Duodenal mucosa (tissue), 2 donors: ENCODE results near the gene FBXO38.

ENCODE experiments used
- H3K27ac ChIP-seq: one replicate; pipeline ENCODE4 v1.7.0; 2013; ENCODE audit warnings: low read depth, low read length
- H3K27me3 ChIP-seq, 2 donors: one replicate each; pipeline ENCODE4 v1.7.0; 2013; ENCODE audit warnings: low read length in 2 of 2, control low read depth in 1 of 2; ENCODE audit not compliant: insufficient read depth in 2 of 2, control insufficient read depth in 1 of 2
- H3K36me3 ChIP-seq, 2 donors: one replicate each; pipeline ENCODE4 v1.7.0; 2013; ENCODE audit warnings: low read length in 2 of 2, control low read depth in 1 of 2; ENCODE audit not compliant: insufficient read depth in 2 of 2, control insufficient read depth in 1 of 2
- H3K4me1 ChIP-seq, 2 donors: one replicate each; pipeline ENCODE4 v1.7.0; 2013; ENCODE audit warnings: low read length in 2 of 2, control low read depth in 1 of 2; ENCODE audit not compliant: insufficient read depth in 2 of 2, control insufficient read depth in 1 of 2
- H3K4me3 ChIP-seq, 2 donors: one replicate each; pipeline ENCODE4 v1.7.0; 2013; ENCODE audit warnings: low read length in 2 of 2, low read depth in 1 of 2
- H3K9ac ChIP-seq, 2 donors: one replicate each; pipeline ENCODE4 v1.7.0; 2013; ENCODE audit warnings: low read length in 2 of 2, low read depth in 1 of 2
- H3K9me3 ChIP-seq, 2 donors: one replicate each; pipeline ENCODE4 v1.7.0; 2013; ENCODE audit warnings: low read length in 2 of 2, control low read depth in 1 of 2; ENCODE audit not compliant: control insufficient read depth in 1 of 2

The FBXO38 gene

DNA sequence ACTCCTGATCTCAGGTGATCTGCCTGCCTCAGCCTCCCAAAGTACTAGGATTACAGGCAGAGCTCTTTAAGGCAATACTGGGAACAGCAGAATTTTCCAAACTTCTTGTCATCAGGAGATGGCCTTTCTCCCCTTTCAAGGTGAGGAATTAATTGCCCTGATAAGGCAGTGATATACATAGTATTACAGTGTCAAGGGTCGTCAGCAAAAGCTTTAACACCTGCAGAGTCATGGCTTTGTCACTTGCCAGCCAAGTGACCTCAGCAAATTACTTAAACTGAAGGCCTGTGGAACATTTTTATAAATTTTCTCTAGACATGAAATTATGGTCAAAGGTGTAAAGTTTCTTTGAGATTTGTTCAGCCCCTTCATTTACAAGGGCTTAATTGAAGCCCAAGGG, 59.5 kb downstream of the FBXO38 start:
- Histone ChIP-seq H3K4me1 (peaks cover 12 to 17% of the 10 kb centered on the region in 2 donors), H3K9ac (no peak overlapping the region), H3K27ac (no peak overlapping the region), H3K36me3 (peaks cover 18 to 36% of the 10 kb centered on the region in 2 donors), H3K4me3 (no peak overlapping the region), H3K27me3 (no peaks in the 10 kb centered on the region), H3K9me3 (no peaks in the 10 kb centered on the region)

DNA sequence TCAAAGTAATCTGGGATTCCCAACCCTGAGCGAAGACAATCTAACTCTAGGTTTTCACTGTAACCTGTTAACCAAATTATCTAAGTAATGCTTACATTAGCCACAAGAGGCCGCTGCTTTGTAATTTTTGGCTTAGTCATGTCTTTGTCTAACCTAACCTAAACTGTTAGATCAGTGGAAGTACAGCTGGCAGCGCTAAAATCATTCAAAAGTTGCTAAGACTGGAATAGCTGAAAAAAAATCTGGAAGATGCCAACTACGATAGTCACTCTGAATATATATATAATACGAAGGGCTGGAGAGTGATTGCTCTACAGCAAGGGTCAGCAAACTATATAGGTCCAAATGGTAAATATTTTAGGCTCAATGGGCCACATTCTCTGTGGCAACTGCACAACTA, 60.2 kb downstream of the FBXO38 start:
- H3K27ac ChIP-seq = no peak overlapping the region

DNA sequence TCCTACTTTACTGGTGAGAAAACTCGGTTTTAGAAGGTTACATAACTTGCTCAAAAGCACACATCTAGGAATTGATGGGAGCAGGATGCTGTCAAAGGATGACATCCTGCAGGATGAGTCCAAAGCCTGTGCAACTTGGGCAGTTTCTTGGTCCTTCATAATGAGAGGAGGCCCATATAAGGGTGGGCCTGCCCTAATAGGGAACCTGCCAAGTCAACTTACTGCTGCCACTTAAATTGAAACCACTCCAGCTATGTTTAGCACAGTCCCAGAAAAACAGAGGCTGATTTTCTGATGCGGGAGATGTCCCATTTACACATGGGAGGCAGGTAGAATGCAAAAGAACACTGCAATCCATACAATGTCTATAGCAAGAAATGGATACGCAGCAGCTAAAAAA, 61.8 kb downstream of the FBXO38 start:
- Histone ChIP-seq H3K4me1 (peaks cover 12 to 17% of the 10 kb centered on the region in 2 donors), H3K9ac (no peak overlapping the region), H3K36me3 (peaks cover 12 to 17% of the 10 kb centered on the region in 2 donors), H3K4me3 (no peak overlapping the region), H3K9me3 (no peaks in the 10 kb centered on the region), H3K27ac (no peak overlapping the region), H3K27me3 (no peaks in the 10 kb centered on the region)

More for the DNA sequence above, 60.2 kb downstream of the FBXO38 start:
- peaks cover 12 to 17% of the 10 kb centered on the region in 2 donors for H3K4me1 ChIP-seq
- no peak overlapping the region for H3K9ac ChIP-seq
- no peaks in the 10 kb centered on the region for H3K27me3 ChIP-seq
- no peaks in the 10 kb centered on the region for H3K9me3 ChIP-seq
- H3K4me3 ChIP-seq = no peak overlapping the region
- peaks cover 15 to 31% of the 10 kb centered on the region in 2 donors for H3K36me3 ChIP-seq

DNA sequence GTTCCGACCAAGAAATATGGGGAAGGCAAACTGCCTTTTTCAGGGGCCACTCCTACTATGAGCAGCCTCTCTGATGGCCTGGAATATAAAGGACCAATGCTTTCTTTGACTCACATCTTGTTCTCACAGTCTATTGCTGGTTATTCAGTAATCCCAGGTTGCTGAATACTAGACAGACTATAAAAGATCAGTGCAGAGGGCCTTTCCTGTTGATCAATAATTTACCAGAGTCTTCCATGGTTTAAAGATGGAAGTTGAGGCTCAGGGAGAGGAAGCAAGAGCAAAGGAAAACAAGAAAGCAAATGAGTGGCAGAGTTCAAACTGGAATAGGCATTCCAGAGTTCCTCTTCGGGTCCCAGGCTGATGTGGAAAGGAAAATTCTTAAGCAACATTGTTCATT, 62.9 kb downstream of the FBXO38 start:
- Histone ChIP-seq H3K9me3 (no peaks in the 10 kb centered on the region), H3K36me3 (peaks cover 4 to 8% of the 10 kb centered on the region in 2 donors), H3K4me3 (no peak overlapping the region), H3K4me1 (peaks cover 12 to 17% of the 10 kb centered on the region in 2 donors), H3K27me3 (no peaks in the 10 kb centered on the region), H3K27ac (no peak overlapping the region), H3K9ac (no peak overlapping the region)

DNA sequence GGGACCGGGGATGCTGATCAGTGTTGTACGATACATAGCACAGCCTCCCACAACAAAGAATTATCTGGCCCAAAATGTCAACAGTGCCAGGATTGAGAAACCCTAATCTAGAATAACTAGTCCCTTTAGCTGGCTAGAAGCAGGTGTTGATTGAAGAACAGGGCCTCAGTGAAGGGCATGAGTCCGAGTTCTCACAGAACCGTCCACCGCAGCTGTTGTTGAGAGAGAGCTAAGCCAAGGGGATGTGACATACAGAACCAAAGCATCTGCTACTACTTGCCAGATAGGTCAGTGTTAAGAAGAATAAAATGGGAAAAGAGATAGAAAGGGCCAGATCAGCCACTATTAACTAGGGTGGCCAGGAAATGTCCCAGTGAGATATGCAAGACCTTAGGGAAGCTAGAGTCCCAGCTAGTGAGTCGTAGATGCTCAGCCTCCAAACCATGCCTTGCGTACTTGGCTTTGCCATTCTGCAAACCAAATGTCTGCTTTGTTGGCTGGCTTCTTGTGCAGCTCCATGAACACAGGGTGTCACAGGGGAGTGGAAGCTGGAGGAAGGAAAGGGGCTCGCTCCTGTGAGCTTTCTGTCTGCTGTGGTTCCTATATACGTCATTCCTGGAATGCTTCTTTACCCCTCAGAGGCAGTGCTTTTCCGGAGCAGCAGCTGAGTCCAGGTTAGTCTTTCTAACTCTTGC, 68.9 kb downstream of the FBXO38 start:
- H3K9ac ChIP-seq = no peak overlapping the region

DNA sequence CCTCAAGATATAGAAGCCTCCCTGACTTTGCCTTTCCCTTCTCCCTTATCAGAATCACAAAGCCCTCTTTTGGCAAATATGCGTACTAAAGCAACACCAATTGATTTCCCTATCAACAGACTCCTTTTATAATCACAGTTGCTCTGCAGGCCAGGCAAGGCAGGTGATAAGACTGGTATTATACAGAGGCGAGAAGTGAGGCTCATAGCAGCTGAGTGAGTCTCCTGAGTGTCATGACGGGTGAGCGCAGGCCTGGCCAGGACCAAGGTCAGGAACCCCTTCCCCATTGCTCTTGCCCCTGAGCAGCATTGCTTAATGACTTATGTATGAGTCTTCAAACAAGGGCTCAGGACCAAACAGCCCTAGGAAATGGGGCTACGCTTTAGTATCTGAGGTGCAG, 70.8 kb downstream of the FBXO38 start:
- Histone ChIP-seq H3K9me3 (no peaks in the 10 kb centered on the region), H3K4me3 (peak overlapping the region in 1 of 2 donors; percentile 40), H3K27me3 (no peaks in the 10 kb centered on the region), H3K9ac (no peak overlapping the region), H3K36me3 (no peaks in the 10 kb centered on the region), H3K4me1 (peaks cover 4 to 8% of the 10 kb centered on the region in 2 donors), H3K27ac (no peak overlapping the region)

More for the DNA sequence above, 68.9 kb downstream of the FBXO38 start:
- peaks cover 4 to 8% of the 10 kb centered on the region in 2 donors for H3K4me1 ChIP-seq
- no peaks in the 10 kb centered on the region for H3K36me3 ChIP-seq
- H3K27ac ChIP-seq = no peak overlapping the region
- no peaks in the 10 kb centered on the region for H3K9me3 ChIP-seq
- H3K4me3 ChIP-seq = no peak overlapping the region
- H3K27me3 ChIP-seq = no peaks in the 10 kb centered on the region

DNA sequence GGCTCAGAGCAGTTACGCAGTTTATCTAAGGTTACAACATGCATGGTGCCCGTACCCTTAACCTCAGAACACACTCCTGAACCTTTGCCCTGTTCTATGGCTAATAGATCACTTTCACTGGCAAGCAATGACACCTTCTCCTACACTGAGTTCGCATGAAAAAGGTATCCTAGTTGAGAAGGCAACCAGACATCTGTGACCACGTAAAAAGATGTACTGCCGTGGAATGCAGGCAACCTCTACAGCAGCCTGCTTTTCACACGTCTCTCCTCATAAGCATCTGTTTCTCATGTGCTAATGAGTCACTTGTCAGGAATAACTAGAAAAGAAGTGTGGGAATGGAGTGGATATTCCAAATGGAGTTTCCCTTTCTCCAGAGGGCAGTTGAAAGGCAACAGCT, 71.4 kb downstream of the FBXO38 start:
- no peak overlapping the region for H3K27ac ChIP-seq
- H3K27me3 ChIP-seq = no peaks in the 10 kb centered on the region
- H3K4me1 ChIP-seq = peaks cover 4 to 8% of the 10 kb centered on the region in 2 donors
- no peaks in the 10 kb centered on the region for H3K9me3 ChIP-seq
- H3K9ac ChIP-seq = no peak overlapping the region
- no peaks in the 10 kb centered on the region for H3K36me3 ChIP-seq
- peak overlapping the region in 1 of 2 donors; percentile 40 for H3K4me3 ChIP-seq

DNA sequence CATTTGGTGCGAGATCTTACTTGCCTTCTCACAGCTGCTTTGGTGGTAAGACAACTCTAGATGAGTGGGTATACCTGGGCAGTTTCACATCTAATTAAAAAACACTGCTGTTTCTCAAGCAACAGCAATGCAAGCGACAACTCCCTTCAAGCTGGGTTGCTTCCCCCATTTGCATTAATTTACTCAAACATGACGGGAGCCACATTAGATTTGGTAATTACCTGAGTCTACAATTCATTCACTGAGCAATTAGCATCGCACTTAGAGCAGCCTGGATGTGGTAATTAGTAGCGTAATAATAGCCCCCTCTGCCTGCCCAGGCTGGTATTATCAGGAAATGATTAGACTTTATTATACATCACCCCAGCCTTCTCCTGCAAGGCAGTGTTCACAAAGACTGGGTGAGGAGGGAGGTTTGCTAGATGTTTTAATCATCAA, 73.4 kb downstream of the FBXO38 start:
- H3K27ac ChIP-seq = no peak overlapping the region
- no peaks in the 10 kb centered on the region for H3K27me3 ChIP-seq
- no peak overlapping the region for H3K9ac ChIP-seq
- no peak overlapping the region for H3K4me3 ChIP-seq
- no peaks in the 10 kb centered on the region for H3K9me3 ChIP-seq
- peaks cover 4 to 8% of the 10 kb centered on the region in 2 donors for H3K4me1 ChIP-seq
- H3K36me3 ChIP-seq = no peaks in the 10 kb centered on the region

DNA sequence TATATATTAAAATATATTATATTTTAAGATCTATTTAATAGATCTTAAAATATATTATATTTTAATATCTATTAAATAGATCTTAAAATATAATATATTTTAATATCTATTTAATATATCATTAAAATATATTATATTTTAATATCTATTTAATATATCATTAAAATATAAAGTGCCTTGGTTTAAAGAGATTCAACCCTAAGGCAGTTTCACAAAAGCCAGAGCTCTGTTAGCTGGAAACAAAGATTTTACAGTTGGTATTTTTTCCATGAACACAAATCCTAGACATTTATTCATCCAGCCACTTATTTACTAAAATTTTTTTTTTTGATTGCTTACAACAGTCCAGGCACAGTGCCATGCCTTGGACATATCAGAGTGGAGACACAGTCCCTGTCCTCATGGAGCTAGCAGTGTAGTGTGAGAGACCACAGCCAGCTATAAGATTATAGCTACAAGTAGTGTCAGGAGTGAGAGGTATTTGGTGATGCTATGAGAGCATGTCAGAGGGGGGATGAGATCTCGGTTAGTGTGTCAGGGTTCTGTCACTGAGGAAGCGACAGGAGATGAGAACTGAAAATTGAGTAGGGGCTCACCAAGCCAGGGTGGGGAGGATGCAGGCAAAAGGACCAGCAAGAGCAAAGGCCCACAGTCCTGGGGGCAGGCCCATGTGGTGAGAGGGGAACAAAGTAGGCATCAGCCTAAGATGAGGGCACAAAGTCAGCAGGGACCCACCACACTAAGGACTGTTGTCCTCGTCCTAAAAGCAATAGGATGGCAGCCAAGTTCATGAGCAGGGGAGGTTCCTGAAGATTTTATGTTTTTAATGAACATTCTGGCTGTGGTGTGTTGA, 74.5 kb downstream of the FBXO38 start:
- Histone ChIP-seq H3K9ac (no peak overlapping the region), H3K4me3 (no peak overlapping the region), H3K36me3 (no peaks in the 10 kb centered on the region), H3K4me1 (peaks cover 4 to 8% of the 10 kb centered on the region in 2 donors), H3K27ac (no peak overlapping the region), H3K9me3 (no peaks in the 10 kb centered on the region), H3K27me3 (no peaks in the 10 kb centered on the region)

DNA sequence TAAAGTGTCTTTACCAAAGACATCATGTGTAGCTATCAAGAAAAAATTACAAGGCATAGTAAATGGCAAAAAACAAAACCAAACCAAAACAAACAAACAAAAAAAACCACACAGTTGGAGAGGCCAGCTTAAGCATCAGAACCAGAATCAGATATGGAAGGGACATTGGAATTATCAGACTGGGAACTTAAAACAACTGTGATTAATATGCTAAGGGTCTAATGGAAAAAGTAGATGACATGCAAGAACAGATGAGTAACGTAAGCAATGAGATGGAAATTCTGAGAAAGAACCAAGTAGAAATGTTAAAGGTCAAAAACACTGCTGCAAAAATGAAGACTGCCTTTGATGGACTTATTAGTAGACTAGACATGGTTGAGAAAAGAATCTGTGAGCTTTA, 75.9 kb downstream of the FBXO38 start:
- H3K36me3 ChIP-seq = no peaks in the 10 kb centered on the region
- H3K4me3 ChIP-seq = no peak overlapping the region
- no peaks in the 10 kb centered on the region for H3K27me3 ChIP-seq
- no peaks in the 10 kb centered on the region for H3K9me3 ChIP-seq
- no peak overlapping the region for H3K9ac ChIP-seq
- H3K4me1 ChIP-seq = peaks cover 4 to 8% of the 10 kb centered on the region in 2 donors
- H3K27ac ChIP-seq = no peak overlapping the region
